Esophagus (tissue), 2 donors: ENCODE measurements around the gene AFF3. TPM values are rescaled to one million over a fixed set of nuclear protein-coding genes. Genes with fewer than 3 reads are reported as not detected.

Source experiments
- H3K27ac ChIP-seq, 2 donors: one replicate each; pipeline ENCODE4 v1.5.1; 2013; ENCODE audit warnings: low read depth in 2 of 2, mild to moderate bottlenecking in 2 of 2, inconsistent platforms in 1 of 2, low read length in 1 of 2, moderate library complexity in 1 of 2
- H3K27me3 ChIP-seq, 2 donors: one replicate each; pipeline ENCODE4 v1.6.1; 2013; ENCODE audit warnings: low read length in 2 of 2, control low read depth in 1 of 2, mild to moderate bottlenecking in 1 of 2; ENCODE audit not compliant: insufficient read depth in 2 of 2, control insufficient read depth in 1 of 2
- H3K36me3 ChIP-seq, 2 donors: one replicate each; pipeline ENCODE4 v1.6.1; 2013; ENCODE audit warnings: low read length in 1 of 2; ENCODE audit not compliant: control insufficient read depth in 2 of 2, insufficient read depth in 2 of 2
- H3K4me1 ChIP-seq, 2 donors: one replicate each; pipeline ENCODE4 v1.6.1; 2013; ENCODE audit warnings: low read length in 1 of 2; ENCODE audit not compliant: control insufficient read depth in 2 of 2, insufficient read depth in 2 of 2
- H3K4me3 ChIP-seq, 2 donors: one replicate each; pipeline ENCODE4 v1.5.1; 2013; ENCODE audit warnings: low read length in 2 of 2, mild to moderate bottlenecking in 2 of 2, low read depth in 1 of 2, moderate library complexity in 1 of 2
- H3K9me3 ChIP-seq, 2 donors: one replicate each; pipeline ENCODE4 v1.6.1; 2013; ENCODE audit warnings: mild to moderate bottlenecking in 2 of 2, low read depth in 1 of 2, low read length in 1 of 2, moderate library complexity in 1 of 2; ENCODE audit not compliant: control insufficient read depth in 2 of 2, insufficient read depth in 1 of 2
- WGBS, 2 donors: extraction: QIAGEN DNeasy Blood & Tissue Kit; methylation state at CpG; one replicate each; pipeline ENCODE4 v1.1.7; 2013; 5-methylcytosine and 5-hydroxymethylcytosine counted together
- polyA plus RNA-seq, 2 donors: library from polyadenylated mRNA; stranded (reverse); fragments of 200-250 nt; gene quantifications; one replicate each; pipeline ENCODE4 v1.2.3, GENCODE V29; 2013
- donor health status: healthy with polysubstance abuse.
- donor health status: Bipolar disorder and iron deficiency.

AFF3 gene
- polyA plus RNA-seq, 2 donors: 1.0 to 1.1 TPM

GRCh38 chr2:99682275-99683060, 459.9 kb downstream of the AFF3 start:
- no peaks in the 10 kb centered on the region for H3K4me1 ChIP-seq
- no peaks in the 10 kb centered on the region for H3K27me3 ChIP-seq
- H3K27ac ChIP-seq: no peak overlapping the region
- WGBS, 2 donors: 82 to 85% methylated on average over 6 of the region's 6 CpGs
- no peaks in the 10 kb centered on the region for H3K9me3 ChIP-seq
- H3K4me3 ChIP-seq: no peak overlapping the region
- no peaks in the 10 kb centered on the region for H3K36me3 ChIP-seq

GRCh38 chr2:99680946-99681345, 461.4 kb downstream of the AFF3 start:
- 79 to 82% methylated on average over 1 of the region's 1 CpG for WGBS, 2 donors
- H3K9me3 ChIP-seq: no peaks in the 10 kb centered on the region

GRCh38 chr2:99679518-99679917, 462.9 kb downstream of the AFF3 start:
- H3K27me3 ChIP-seq: no peaks in the 10 kb centered on the region
- H3K4me1 ChIP-seq: no peaks in the 10 kb centered on the region

More at GRCh38 chr2:99680946-99681345, 461.4 kb downstream of the AFF3 start:
- Histone ChIP-seq H3K36me3 (no peaks in the 10 kb centered on the region), H3K4me3 (no peak overlapping the region), H3K27me3 (no peaks in the 10 kb centered on the region), H3K27ac (no peak overlapping the region), H3K4me1 (no peaks in the 10 kb centered on the region)

GRCh38 chr2:99678625-99679024, 463.8 kb downstream of the AFF3 start:
- Histone ChIP-seq H3K9me3 (no peaks in the 10 kb centered on the region), H3K4me3 (no peak overlapping the region), H3K27ac (no peak overlapping the region), H3K27me3 (no peaks in the 10 kb centered on the region), H3K36me3 (no peaks in the 10 kb centered on the region), H3K4me1 (no peaks in the 10 kb centered on the region)
- WGBS, 2 donors: 91 to 92% methylated on average over 4 of the region's 4 CpGs

More at GRCh38 chr2:99679518-99679917, 462.9 kb downstream of the AFF3 start:
- H3K9me3 ChIP-seq: no peaks in the 10 kb centered on the region
- no peak overlapping the region for H3K4me3 ChIP-seq
- no peaks in the 10 kb centered on the region for H3K36me3 ChIP-seq
- no peak overlapping the region for H3K27ac ChIP-seq

GRCh38 chr2:99677814-99678213, 464.6 kb downstream of the AFF3 start:
- Histone ChIP-seq H3K36me3 (no peaks in the 10 kb centered on the region), H3K27me3 (no peaks in the 10 kb centered on the region), H3K4me3 (no peak overlapping the region), H3K9me3 (no peaks in the 10 kb centered on the region), H3K27ac (no peak overlapping the region), H3K4me1 (no peaks in the 10 kb centered on the region)
- WGBS, 2 donors: 91 to 92% methylated on average over 7 of the region's 7 CpGs

GRCh38 chr2:99675130-99675661, 467.2 kb downstream of the AFF3 start:
- H3K27ac ChIP-seq: no peak overlapping the region
- H3K4me1 ChIP-seq: no peaks in the 10 kb centered on the region
- no peak overlapping the region for H3K4me3 ChIP-seq
- no peaks in the 10 kb centered on the region for H3K9me3 ChIP-seq
- no peaks in the 10 kb centered on the region for H3K27me3 ChIP-seq
- WGBS, 2 donors: 89 to 91% methylated on average over 12 of the region's 12 CpGs
- H3K36me3 ChIP-seq: no peaks in the 10 kb centered on the region

- no peaks in the 10 kb centered on the region for H3K4me1 ChIP-seq
- no peak overlapping the region for H3K27ac ChIP-seq
- WGBS, 2 donors: 87 to 88% methylated on average over 8 of the region's 8 CpGs
- H3K27me3 ChIP-seq: no peaks in the 10 kb centered on the region
- H3K9me3 ChIP-seq: no peaks in the 10 kb centered on the region
- H3K4me3 ChIP-seq: no peak overlapping the region
- no peaks in the 10 kb centered on the region for H3K36me3 ChIP-seq
These were observed 468.3 kb downstream of the AFF3 start for GRCh38 chr2:99674090-99674489.

GRCh38 chr2:99672766-99673350, 469.5 kb downstream of the AFF3 start:
- Histone ChIP-seq H3K4me3 (no peak overlapping the region), H3K27me3 (no peaks in the 10 kb centered on the region), H3K4me1 (no peaks in the 10 kb centered on the region), H3K36me3 (no peaks in the 10 kb centered on the region), H3K27ac (no peak overlapping the region), H3K9me3 (no peaks in the 10 kb centered on the region)
- 53% methylated on average over 8 of the region's 8 CpGs for WGBS, 2 donors

- 47 to 52% methylated on average over 4 of the region's 4 CpGs for WGBS, 2 donors
- no peak overlapping the region for H3K27ac ChIP-seq
These were observed 471.3 kb downstream of the AFF3 start for GRCh38 chr2:99670768-99671734.

More at GRCh38 chr2:99670768-99671734, 471.3 kb downstream of the AFF3 start:
- Histone ChIP-seq H3K36me3 (no peaks in the 10 kb centered on the region), H3K27me3 (no peaks in the 10 kb centered on the region), H3K9me3 (no peaks in the 10 kb centered on the region), H3K4me1 (no peaks in the 10 kb centered on the region), H3K4me3 (no peak overlapping the region)
